ENCODE data around the gene PLXNA2. TPM values are rescaled to one million over a fixed set of nuclear protein-coding genes. Genes with fewer than 3 reads are reported as not detected.

The PLXNA2 gene
- total RNA-seq, 2 experiments from 2014 or later = 0.23 TPM; not detected in 1

DNA sequence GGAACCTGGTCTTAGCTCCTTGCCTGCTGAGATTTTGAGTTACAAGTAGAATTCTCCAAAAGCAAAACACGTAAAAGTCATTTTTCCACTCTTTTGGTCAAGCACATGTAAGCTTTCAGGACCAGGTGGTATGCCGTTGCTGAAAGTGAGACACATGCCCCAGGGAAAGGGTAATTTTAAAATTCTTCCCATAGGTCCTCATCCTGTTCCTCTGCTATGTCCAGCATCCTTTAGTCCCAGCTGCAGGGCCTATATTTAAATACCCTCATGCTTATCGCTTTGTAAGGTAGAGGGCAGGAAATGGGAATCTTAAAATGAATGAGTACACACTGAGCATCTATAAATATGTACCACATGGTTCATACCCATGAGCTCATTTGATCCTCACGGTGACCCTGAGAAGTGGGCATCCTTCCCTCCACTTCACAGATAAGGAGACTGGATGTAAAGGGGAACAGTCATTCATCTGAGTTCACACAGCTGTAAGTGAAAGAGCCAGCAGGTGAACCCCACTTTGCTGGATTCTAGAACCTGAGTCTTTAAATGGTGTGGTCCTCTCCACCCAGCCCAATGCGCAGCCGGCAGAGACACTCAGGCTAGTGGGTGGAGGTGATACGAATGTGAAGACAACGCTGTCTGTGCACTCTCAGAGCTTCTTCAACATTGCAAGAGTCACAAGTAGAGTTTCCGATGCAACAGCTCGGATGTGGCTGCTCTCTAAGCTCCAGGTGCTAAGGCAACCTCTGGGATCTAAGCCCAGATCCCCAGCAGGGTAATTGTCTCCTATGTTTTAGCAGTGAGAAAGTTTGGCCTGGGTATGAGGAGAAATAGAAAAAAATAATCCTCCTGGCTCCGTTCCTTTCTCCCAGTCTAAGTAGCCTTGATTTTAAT is 163.5 kb downstream of the PLXNA2 start:
- intact Hi-C loops (cut with micrococcal nuclease; ENCODE audit: unreplicated experiment) = no loop called here
- no peak for DNase-seq (ENCODE audit: low spot score)
- no peak for TF ChIP-seq EZH2phosphoT487 (IDR thresholded peaks at IDR 0.05; ENCODE audit: borderline replicate concordance, low read depth, low read length)
- TF ChIP-seq, protein P1, sequence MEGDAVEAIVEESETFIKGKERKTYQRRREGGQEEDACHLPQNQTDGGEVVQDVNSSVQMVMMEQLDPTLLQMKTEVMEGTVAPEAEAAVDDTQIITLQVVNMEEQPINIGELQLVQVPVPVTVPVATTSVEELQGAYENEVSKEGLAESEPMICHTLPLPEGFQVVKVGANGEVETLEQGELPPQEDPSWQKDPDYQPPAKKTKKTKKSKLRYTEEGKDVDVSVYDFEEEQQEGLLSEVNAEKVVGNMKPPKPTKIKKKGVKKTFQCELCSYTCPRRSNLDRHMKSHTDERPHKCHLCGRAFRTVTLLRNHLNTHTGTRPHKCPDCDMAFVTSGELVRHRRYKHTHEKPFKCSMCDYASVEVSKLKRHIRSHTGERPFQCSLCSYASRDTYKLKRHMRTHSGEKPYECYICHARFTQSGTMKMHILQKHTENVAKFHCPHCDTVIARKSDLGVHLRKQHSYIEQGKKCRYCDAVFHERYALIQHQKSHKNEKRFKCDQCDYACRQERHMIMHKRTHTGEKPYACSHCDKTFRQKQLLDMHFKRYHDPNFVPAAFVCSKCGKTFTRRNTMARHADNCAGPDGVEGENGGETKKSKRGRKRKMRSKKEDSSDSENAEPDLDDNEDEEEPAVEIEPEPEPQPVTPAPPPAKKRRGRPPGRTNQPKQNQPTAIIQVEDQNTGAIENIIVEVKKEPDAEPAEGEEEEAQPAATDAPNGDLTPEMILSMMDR (conservative IDR thresholded peaks at IDR 0.05; ENCODE audit: low read length) = no peak
- ChIA-PET CTCF (ENCODE audit: unreplicated experiment) (interaction anchor here (0.6 kb wide), 1 partner anchor 667 kb away, joined by 3 read pairs; no protein-coding TSS in a partner anchor), POLR2A (no interaction called here)
- no peaks in the 10 kb centered on the region for H4K20me1 ChIP-seq (ENCODE audit: insufficient read depth, low read length)
- H3K79me2 ChIP-seq (ENCODE audit: insufficient read depth, low read depth, low read length) = no peaks in the 10 kb centered on the region
- no peak overlapping the region for H3K4me2 ChIP-seq (ENCODE audit: low read length)
- no peak overlapping the region for H3K27ac ChIP-seq (ENCODE audit: low read depth, low read length, poor library complexity, severe bottlenecking)
- no peaks in the 10 kb centered on the region for H3K4me1 ChIP-seq (ENCODE audit: insufficient read depth, low read length, poor library complexity, severe bottlenecking)
- H2AFZ ChIP-seq (ENCODE audit: low read length) = no peak overlapping the region
- no peak overlapping the region for H3K4me3 ChIP-seq (ENCODE audit: low read depth, low read length, poor library complexity, severe bottlenecking)
- no peaks in the 10 kb centered on the region for H3K36me3 ChIP-seq (ENCODE audit: insufficient read depth, low read length)
- H3K9me3 ChIP-seq (ENCODE audit: low read length) = no peaks in the 10 kb centered on the region
- BruUV-seq (replicated peaks) = no TSS peak
- H3K9me2 ChIP-seq (ENCODE audit: insufficient read depth, low read length) = no peaks in the 10 kb centered on the region

DNA sequence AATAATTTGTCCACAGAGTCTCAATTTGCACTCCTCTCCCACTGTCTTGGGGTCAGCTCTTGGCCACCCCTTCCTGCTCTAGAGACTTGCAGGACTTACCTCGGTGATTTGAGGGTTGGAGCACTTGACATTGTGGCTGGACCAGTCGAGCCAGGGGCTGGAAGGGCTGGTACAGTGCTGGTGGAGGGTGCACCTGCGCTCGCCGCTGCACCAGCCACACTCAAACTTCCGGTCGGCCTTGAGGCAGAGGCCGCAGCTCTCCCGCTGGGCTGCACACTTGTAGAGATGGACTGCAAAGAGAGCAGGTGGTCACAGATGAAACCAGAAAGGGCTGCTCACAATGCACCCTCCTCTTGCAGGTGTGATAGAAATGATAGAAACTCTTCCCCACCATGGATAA is 165.0 kb downstream of the PLXNA2 start:
- no TSS peak for BruUV-seq (replicated peaks)
- H3K36me3 ChIP-seq (ENCODE audit: insufficient read depth, low read length) = no peaks in the 10 kb centered on the region
- POLR2A ChIA-PET = no interaction called here
- no peak overlapping the region for H3K4me3 ChIP-seq (ENCODE audit: low read depth, low read length, poor library complexity, severe bottlenecking)
- no peak for DNase-seq (ENCODE audit: low spot score)
- H3K79me2 ChIP-seq (ENCODE audit: insufficient read depth, low read depth, low read length) = no peaks in the 10 kb centered on the region
- no peaks in the 10 kb centered on the region for H3K9me3 ChIP-seq (ENCODE audit: low read length)
- TF ChIP-seq EZH2phosphoT487 (IDR thresholded peaks at IDR 0.05; ENCODE audit: borderline replicate concordance, low read depth, low read length) = no peak
- TF ChIP-seq, protein P1 (conservative IDR thresholded peaks at IDR 0.05; ENCODE audit: low read length) = no peak
- H3K9me2 ChIP-seq (ENCODE audit: insufficient read depth, low read length) = no peaks in the 10 kb centered on the region
- no peak overlapping the region for H3K27ac ChIP-seq (ENCODE audit: low read depth, low read length, poor library complexity, severe bottlenecking)
- CTCF ChIA-PET (ENCODE audit: unreplicated experiment) = no interaction called here
- no peaks in the 10 kb centered on the region for H4K20me1 ChIP-seq (ENCODE audit: insufficient read depth, low read length)
- no peak overlapping the region for H2AFZ ChIP-seq (ENCODE audit: low read length)
- H3K4me1 ChIP-seq (ENCODE audit: insufficient read depth, low read length, poor library complexity, severe bottlenecking) = no peaks in the 10 kb centered on the region
- no peak overlapping the region for H3K4me2 ChIP-seq (ENCODE audit: low read length)
- intact Hi-C loops (cut with micrococcal nuclease; ENCODE audit: unreplicated experiment) = no loop called here

DNA sequence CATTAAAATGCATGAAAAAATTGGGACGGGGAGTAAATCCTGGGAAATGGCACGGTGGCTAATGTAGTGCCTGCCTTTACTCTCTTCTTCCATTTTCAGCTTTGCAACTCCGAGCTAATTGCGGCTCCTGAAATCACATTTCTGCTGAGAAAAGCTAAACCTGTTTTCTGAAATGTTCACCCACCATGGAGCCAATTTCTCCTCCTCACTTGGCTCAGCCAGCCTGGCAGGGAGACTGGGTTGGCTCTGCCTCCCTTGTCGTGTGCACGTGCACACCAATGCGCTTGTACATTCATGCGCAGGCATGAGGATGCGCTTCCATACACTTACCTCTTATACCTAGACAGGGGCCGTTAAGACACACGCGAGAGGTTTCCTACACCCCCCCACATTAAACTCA is 165.4 kb downstream of the PLXNA2 start:
- Histone ChIP-seq H4K20me1 (ENCODE audit: insufficient read depth, low read length) (no peaks in the 10 kb centered on the region), H3K79me2 (ENCODE audit: insufficient read depth, low read depth, low read length) (no peaks in the 10 kb centered on the region), H2AFZ (ENCODE audit: low read length) (no peak overlapping the region), H3K36me3 (ENCODE audit: insufficient read depth, low read length) (no peaks in the 10 kb centered on the region), H3K9me2 (ENCODE audit: insufficient read depth, low read length) (no peaks in the 10 kb centered on the region), H3K9me3 (ENCODE audit: low read length) (no peaks in the 10 kb centered on the region), H3K4me1 (ENCODE audit: insufficient read depth, low read length, poor library complexity, severe bottlenecking) (no peaks in the 10 kb centered on the region), H3K4me2 (ENCODE audit: low read length) (no peak overlapping the region), H3K4me3 (ENCODE audit: low read depth, low read length, poor library complexity, severe bottlenecking) (no peak overlapping the region), H3K27ac (ENCODE audit: low read depth, low read length, poor library complexity, severe bottlenecking) (no peak overlapping the region)
- BruUV-seq (replicated peaks) = no TSS peak
- TF ChIP-seq, protein P1 (conservative IDR thresholded peaks at IDR 0.05; ENCODE audit: low read length) = no peak
- no peak for TF ChIP-seq EZH2phosphoT487 (IDR thresholded peaks at IDR 0.05; ENCODE audit: borderline replicate concordance, low read depth, low read length)
- no peak for DNase-seq (ENCODE audit: low spot score)
- POLR2A ChIA-PET = no interaction called here
- intact Hi-C loops (cut with micrococcal nuclease; ENCODE audit: unreplicated experiment) = no loop called here
- CTCF ChIA-PET (ENCODE audit: unreplicated experiment) = interaction anchor here (0.6 kb wide), 1 partner anchor 57 kb away, joined by 3 read pairs; no protein-coding TSS in a partner anchor

All from OCI-LY7 (cell line).